Measurements from ENCODE around the gene MROH2B. TPM values are rescaled to one million over a fixed set of nuclear protein-coding genes. Genes with fewer than 3 reads are reported as not detected.

The MROH2B gene
- polyA plus RNA-seq (2013, experiment 1 of 2), result not detected
- polyA plus RNA-seq (2013, experiment 2 of 2), result not detected

DNA sequence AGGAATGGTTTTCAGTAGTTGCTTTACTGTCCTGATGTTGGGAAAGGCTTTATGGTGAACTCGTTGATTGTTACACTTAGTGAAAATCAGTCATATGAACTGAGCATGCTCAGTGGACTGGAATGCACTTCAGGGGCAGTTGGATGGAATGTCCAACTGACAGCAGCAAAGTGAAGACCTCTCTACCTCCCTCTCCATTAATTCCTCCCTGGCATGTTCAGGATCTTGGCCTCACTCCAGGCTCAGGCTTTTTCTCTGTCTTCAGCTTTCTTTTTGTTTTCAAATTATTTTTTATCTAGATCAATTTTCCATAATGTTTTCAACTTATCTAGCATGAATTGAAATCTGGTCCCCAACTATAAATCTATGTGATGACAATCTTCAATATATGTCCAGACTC is at the start of gene MROH2B:
Gene MROH2B (minus strand): TSS at position 101 of the 400 bp plus-strand sequence. CDS start 490 bp downstream, outside the sequence.
- Histone ChIP-seq H3K36me3 (ENCODE audit: control insufficient read depth, insufficient read depth, low read length) (no peaks in the 10 kb centered on the region), H3K4me1 (ENCODE audit: control insufficient read depth, insufficient read depth, low read length, poor library complexity, severe bottlenecking) (no peaks in the 10 kb centered on the region), H3K27ac (ENCODE audit: low read depth, low read length, severe bottlenecking) (no peak within 1 kb of the TSS), H3K4me3 (ENCODE audit: extremely low read depth, insufficient read depth, low read length, poor library complexity, severe bottlenecking) (no peak within 1 kb of the TSS), H3K9me3 (ENCODE audit: control insufficient read depth, low read length) (no peaks in the 10 kb centered on the region)
- WGBS, 2 experiments (ENCODE audit: insufficient coverage in 2 of 2), result no CpG with 5 or more reads among the region's 1 CpG

DNA sequence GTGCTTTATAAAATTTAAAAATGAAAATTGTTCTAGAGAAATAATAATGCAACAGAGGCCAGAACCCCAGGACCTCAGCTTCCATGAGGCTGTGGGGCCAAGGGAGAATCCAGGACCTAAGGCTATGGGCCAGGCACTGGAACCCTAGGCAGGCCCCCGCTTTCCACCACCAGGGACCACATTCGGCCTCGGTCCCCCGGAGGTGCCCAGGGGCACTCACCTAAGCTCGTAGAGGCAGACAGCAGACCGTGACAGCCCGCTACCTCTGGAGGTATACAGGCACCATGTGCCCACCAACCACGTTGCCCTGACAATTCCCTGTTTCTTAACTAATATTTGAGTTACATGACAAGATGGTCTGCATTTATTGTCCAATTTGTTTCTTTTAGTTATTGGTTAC is 49.5 kb upstream of the MROH2B start:
- Histone ChIP-seq H3K36me3 (ENCODE audit: control insufficient read depth, insufficient read depth, low read length) (no peaks in the 10 kb centered on the region), H3K4me3 (ENCODE audit: extremely low read depth, insufficient read depth, low read length, poor library complexity, severe bottlenecking) (no peak overlapping the region), H3K4me1 (ENCODE audit: control insufficient read depth, insufficient read depth, low read length, poor library complexity, severe bottlenecking) (no peaks in the 10 kb centered on the region), H3K27ac (ENCODE audit: low read depth, low read length, severe bottlenecking) (no peak overlapping the region), H3K9me3 (ENCODE audit: control insufficient read depth, low read length) (no peaks in the 10 kb centered on the region)
- 77 to 100% methylated on average over 3 to 4 of the region's 8 CpGs for WGBS, 2 experiments (ENCODE audit: insufficient coverage in 2 of 2)

DNA sequence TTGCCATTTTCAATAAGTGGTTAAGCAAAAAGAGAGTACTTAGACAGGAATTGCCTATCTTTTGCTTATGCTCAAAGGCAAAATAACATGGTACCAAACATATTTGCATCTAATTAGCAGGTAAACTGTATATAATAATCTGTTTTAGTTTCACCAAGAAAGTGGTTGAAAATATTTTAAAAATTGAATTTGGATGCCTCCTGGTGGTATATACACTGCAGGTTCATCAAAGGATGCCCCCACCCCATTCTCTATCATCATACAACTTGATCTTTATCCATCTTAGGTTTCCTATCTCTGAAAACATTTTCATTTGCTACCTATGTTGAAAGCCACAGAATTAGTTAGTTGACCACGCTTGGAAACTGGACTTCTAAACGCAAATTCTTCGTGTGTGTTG is 47.0 kb upstream of the MROH2B start:
- no peaks in the 10 kb centered on the region for H3K9me3 ChIP-seq (ENCODE audit: control insufficient read depth, low read length)
- H3K27ac ChIP-seq (ENCODE audit: low read depth, low read length, severe bottlenecking), result no peak overlapping the region
- H3K4me1 ChIP-seq (ENCODE audit: control insufficient read depth, insufficient read depth, low read length, poor library complexity, severe bottlenecking), result no peaks in the 10 kb centered on the region
- no peak overlapping the region for H3K4me3 ChIP-seq (ENCODE audit: extremely low read depth, insufficient read depth, low read length, poor library complexity, severe bottlenecking)
- H3K36me3 ChIP-seq (ENCODE audit: control insufficient read depth, insufficient read depth, low read length), result no peaks in the 10 kb centered on the region
- no CpG with 5 or more reads among the region's 3 CpGs for WGBS, 2 experiments (ENCODE audit: insufficient coverage in 2 of 2)

DNA sequence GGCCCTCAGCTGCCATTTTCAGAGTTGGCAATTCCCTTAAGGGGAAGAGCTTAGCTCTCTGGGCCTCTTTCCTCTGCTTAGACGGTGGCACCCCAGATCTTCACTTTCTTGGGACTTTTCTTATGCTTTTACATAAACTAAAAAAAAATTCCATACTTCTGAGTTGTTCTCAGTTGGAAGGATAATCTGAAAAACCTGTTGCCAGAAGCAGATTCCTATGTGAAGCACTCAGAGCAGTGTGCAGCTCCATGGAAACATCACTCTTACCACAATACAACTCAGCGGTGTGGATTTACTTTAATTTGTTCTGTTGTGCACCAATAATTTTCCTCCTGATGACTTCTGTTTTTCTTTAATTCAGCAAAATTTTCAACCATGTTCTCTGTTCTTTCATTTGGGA is 44.1 kb upstream of the MROH2B start:
- Histone ChIP-seq H3K27ac (ENCODE audit: low read depth, low read length, severe bottlenecking) (no peak overlapping the region), H3K36me3 (ENCODE audit: control insufficient read depth, insufficient read depth, low read length) (no peaks in the 10 kb centered on the region), H3K4me1 (ENCODE audit: control insufficient read depth, insufficient read depth, low read length, poor library complexity, severe bottlenecking) (no peaks in the 10 kb centered on the region), H3K9me3 (ENCODE audit: control insufficient read depth, low read length) (no peaks in the 10 kb centered on the region), H3K4me3 (ENCODE audit: extremely low read depth, insufficient read depth, low read length, poor library complexity, severe bottlenecking) (no peak overlapping the region)
- WGBS, 2 experiments (ENCODE audit: insufficient coverage in 2 of 2), result no CpG with 5 or more reads among the region's 2 CpGs

DNA sequence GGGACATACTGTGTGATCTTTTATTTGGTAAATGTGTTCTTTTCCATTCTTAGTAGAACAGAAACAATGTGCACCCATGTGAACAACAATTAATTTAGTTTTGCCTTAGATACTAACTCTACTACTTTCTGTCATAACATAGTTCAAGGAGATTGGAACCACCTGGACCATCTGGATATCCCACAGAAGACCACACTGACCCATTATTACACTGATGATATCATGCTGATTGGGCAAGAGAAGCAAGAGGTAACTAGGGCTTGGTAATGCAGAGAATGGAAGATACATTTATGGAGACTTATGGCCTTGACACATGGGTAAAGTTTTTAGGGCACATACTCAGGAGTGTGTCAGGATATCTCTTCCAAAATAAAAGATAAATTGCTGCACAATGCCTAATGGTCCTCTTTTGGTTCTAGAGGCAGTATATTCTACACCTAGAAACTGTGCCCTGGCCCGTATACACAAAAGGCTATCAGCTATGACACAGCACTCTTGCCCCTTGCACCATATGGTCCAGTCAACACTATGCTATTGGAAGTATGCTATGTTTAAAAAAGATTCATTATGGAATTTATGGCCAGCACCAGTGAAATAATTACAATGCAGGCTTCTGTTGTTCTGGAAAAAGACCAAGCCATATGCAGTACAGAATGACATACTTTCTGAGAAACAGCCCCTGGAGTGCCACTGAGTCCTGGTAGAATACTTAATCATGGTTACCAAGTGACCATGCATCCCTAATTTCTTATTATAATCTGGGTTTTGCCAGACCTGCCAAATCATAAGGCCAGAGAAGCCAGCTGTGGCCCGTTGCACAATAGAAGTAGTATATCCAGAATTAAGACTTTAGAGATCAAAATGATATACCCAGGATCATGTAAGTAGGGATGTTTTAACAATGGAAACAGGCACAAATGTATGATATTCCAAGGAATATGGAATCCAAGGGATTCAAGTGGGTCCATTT is 41.6 kb upstream of the MROH2B start:
- Histone ChIP-seq H3K4me3 (ENCODE audit: extremely low read depth, insufficient read depth, low read length, poor library complexity, severe bottlenecking) (no peak overlapping the region), H3K4me1 (ENCODE audit: control insufficient read depth, insufficient read depth, low read length, poor library complexity, severe bottlenecking) (no peaks in the 10 kb centered on the region), H3K27ac (ENCODE audit: low read depth, low read length, severe bottlenecking) (no peak overlapping the region), H3K36me3 (ENCODE audit: control insufficient read depth, insufficient read depth, low read length) (no peaks in the 10 kb centered on the region), H3K9me3 (ENCODE audit: control insufficient read depth, low read length) (no peaks in the 10 kb centered on the region)
- no CpG with 5 or more reads among the region's 2 CpGs for WGBS, 2 experiments (ENCODE audit: insufficient coverage in 2 of 2)

DNA sequence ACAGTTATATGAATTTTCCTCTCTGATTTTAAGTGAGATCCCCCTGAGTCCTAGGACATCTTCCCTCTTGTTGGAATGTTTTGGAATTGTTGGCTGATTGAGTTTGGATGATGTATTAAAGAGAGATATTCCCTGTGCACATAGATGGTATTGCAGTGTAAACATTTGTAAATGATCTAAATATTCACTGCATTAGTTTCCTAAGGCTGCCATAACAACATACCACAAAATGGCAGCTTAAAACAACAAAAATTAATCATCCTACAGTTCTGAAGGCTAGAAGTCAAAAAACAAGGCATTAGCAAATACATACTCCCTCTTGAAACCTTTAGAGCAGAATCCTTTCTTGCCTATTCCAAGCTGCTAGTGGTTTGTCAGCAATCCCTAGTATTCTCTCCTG is 38.0 kb upstream of the MROH2B start:
- Histone ChIP-seq H3K36me3 (ENCODE audit: control insufficient read depth, insufficient read depth, low read length) (no peaks in the 10 kb centered on the region), H3K4me3 (ENCODE audit: extremely low read depth, insufficient read depth, low read length, poor library complexity, severe bottlenecking) (no peak overlapping the region), H3K27ac (ENCODE audit: low read depth, low read length, severe bottlenecking) (no peak overlapping the region), H3K4me1 (ENCODE audit: control insufficient read depth, insufficient read depth, low read length, poor library complexity, severe bottlenecking) (no peaks in the 10 kb centered on the region), H3K9me3 (ENCODE audit: control insufficient read depth, low read length) (no peaks in the 10 kb centered on the region)

DNA sequence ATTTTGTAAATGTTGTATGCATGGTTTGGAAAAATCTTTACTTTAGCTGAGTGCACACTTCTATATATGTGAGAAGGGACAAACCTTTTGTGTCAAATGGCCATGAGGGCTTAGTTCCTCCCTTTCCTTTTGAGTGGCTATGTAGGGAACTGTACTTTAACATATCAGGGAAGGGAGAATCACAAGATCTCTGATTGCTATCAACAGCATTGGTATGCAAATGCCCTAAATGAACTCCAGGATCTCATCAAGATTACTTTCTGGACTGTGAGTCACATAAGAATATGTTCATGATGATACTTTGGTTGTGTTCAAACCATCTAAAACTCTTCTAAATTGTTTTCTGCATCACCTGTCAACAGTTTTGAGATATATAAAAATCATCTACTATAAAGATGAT is 31.2 kb upstream of the MROH2B start:
- Histone ChIP-seq H3K9me3 (ENCODE audit: control insufficient read depth, low read length) (no peaks in the 10 kb centered on the region), H3K4me1 (ENCODE audit: control insufficient read depth, insufficient read depth, low read length, poor library complexity, severe bottlenecking) (no peaks in the 10 kb centered on the region), H3K27ac (ENCODE audit: low read depth, low read length, severe bottlenecking) (no peak overlapping the region), H3K4me3 (ENCODE audit: extremely low read depth, insufficient read depth, low read length, poor library complexity, severe bottlenecking) (no peak overlapping the region), H3K36me3 (ENCODE audit: control insufficient read depth, insufficient read depth, low read length) (no peaks in the 10 kb centered on the region)

DNA sequence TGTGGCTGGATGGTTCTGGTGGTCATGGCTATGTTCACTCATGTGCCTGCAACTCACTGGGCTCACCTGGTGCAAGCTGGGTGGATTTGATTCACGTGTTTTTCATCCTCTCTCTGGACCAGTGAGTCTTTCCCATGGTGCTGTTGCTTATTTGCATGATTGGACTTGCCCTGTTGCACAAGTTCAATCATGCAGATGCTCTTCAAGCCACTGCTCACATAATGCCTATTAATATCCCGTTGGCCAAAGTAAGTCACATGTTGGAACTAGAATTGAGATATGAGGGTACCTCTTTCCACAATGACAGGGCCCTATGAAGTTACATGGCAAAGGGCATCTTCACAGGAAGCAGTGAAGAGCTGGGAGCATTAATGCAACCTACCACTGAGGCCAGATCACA is 26.5 kb upstream of the MROH2B start:
- H3K36me3 ChIP-seq (ENCODE audit: control insufficient read depth, insufficient read depth, low read length), result no peaks in the 10 kb centered on the region
- H3K4me1 ChIP-seq (ENCODE audit: control insufficient read depth, insufficient read depth, low read length, poor library complexity, severe bottlenecking), result no peaks in the 10 kb centered on the region
- 81 to 100% methylated on average over 1 to 2 of the region's 2 CpGs for WGBS, 2 experiments (ENCODE audit: insufficient coverage in 2 of 2)
- no peak overlapping the region for H3K27ac ChIP-seq (ENCODE audit: low read depth, low read length, severe bottlenecking)
- no peaks in the 10 kb centered on the region for H3K9me3 ChIP-seq (ENCODE audit: control insufficient read depth, low read length)
- H3K4me3 ChIP-seq (ENCODE audit: extremely low read depth, insufficient read depth, low read length, poor library complexity, severe bottlenecking), result no peak overlapping the region

DNA sequence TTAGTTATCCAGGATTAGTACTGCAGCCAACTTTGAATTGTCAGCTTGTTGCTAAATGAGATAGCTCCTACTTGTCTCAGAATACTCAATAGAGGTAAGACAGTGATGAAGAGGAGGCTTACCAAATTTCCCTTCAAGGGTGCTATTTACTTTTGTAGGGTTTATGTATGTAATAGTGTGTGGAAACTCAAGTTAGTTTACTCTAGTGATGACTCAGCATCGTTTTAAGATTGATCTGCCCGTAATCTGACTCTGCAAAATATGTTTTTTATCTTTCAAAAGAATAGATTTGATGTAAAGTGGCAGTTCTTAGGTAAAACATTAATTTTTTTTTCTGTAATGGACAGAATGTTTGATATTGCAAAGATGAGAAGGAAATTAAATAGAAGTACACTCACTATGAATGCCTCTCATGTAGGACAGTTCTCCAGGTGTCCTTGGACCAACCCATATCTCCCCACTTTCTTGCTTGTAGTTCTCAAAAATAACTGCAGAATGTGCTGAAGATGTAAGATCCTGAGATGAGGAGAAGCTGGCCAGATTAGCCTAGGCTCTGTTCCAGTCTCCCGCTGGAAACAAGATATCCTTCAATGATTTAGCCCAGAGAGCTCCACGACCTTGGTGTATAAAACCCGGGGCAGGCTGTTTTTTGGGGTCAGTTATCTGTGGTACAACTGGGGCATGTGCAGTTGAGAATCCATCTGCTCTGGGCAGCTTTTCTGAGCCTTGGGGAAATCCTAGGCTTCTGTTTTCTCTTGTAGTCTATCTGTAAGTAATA is 24.4 kb upstream of the MROH2B start:
- no peak overlapping the region for H3K4me3 ChIP-seq (ENCODE audit: extremely low read depth, insufficient read depth, low read length, poor library complexity, severe bottlenecking)
- no peaks in the 10 kb centered on the region for H3K4me1 ChIP-seq (ENCODE audit: control insufficient read depth, insufficient read depth, low read length, poor library complexity, severe bottlenecking)
- no peaks in the 10 kb centered on the region for H3K36me3 ChIP-seq (ENCODE audit: control insufficient read depth, insufficient read depth, low read length)
- no peaks in the 10 kb centered on the region for H3K9me3 ChIP-seq (ENCODE audit: control insufficient read depth, low read length)
- 88 to 96% methylated on average over 4 to 5 of the region's 5 CpGs for WGBS, 2 experiments (ENCODE audit: insufficient coverage in 2 of 2)
- no peak overlapping the region for H3K27ac ChIP-seq (ENCODE audit: low read depth, low read length, severe bottlenecking)

DNA sequence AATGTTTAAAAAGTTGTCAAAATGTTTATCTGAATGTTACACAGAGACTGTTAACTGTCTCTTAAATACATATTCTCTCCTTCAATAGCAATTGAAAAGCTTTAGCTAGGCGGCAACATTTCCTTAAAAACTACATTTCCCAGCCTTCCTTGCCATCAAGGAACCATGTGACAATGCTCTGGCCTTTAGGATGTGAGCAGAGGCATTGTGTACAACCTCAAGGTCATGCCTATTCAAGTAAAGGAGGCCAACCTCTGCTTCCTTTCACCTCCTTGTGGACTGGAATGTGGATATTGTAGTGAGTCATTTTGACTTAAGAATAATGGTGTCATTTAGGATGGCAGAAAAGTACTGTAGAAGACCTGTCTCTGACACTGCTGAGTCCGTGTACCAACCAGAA is 23.7 kb upstream of the MROH2B start:
- no CpG with 5 or more reads among the region's 2 CpGs for WGBS, 2 experiments (ENCODE audit: insufficient coverage in 2 of 2)
- Histone ChIP-seq H3K4me3 (ENCODE audit: extremely low read depth, insufficient read depth, low read length, poor library complexity, severe bottlenecking) (no peak overlapping the region), H3K4me1 (ENCODE audit: control insufficient read depth, insufficient read depth, low read length, poor library complexity, severe bottlenecking) (no peaks in the 10 kb centered on the region), H3K27ac (ENCODE audit: low read depth, low read length, severe bottlenecking) (no peak overlapping the region), H3K9me3 (ENCODE audit: control insufficient read depth, low read length) (no peaks in the 10 kb centered on the region), H3K36me3 (ENCODE audit: control insufficient read depth, insufficient read depth, low read length) (no peaks in the 10 kb centered on the region)

DNA sequence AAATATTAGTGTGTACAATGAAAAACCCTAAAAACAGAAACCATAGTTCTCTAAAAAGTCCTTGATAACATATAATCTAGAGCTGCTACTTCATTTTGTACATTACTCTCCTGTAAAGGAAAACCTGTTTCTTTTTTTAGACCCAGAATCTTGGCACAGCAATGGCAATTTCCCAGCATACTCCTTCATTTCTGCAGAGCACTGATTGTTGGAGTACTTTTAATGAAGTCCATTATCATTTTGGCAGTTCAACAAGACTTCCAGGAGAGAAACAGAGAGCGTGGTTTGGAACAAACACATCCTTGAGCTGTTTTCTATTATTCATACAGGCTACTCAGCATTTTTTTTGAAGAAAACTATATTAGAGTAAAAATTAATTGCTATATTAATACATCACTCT is 22.7 kb upstream of the MROH2B start:
- H3K36me3 ChIP-seq (ENCODE audit: control insufficient read depth, insufficient read depth, low read length), result no peaks in the 10 kb centered on the region
- no peak overlapping the region for H3K27ac ChIP-seq (ENCODE audit: low read depth, low read length, severe bottlenecking)
- H3K4me1 ChIP-seq (ENCODE audit: control insufficient read depth, insufficient read depth, low read length, poor library complexity, severe bottlenecking), result no peaks in the 10 kb centered on the region
- no CpG with 5 or more reads among the region's 1 CpG for WGBS, 2 experiments (ENCODE audit: insufficient coverage in 2 of 2)
- no peaks in the 10 kb centered on the region for H3K9me3 ChIP-seq (ENCODE audit: control insufficient read depth, low read length)
- H3K4me3 ChIP-seq (ENCODE audit: extremely low read depth, insufficient read depth, low read length, poor library complexity, severe bottlenecking), result no peak overlapping the region
